HL-60 (cell line): ENCODE data around the gene PCSK2.

Source experiments
- DNase-seq, 2 experiments: peaks; one replicate each; pipeline ENCODE4 v3.0.0-alpha.2; 2010 to 2020; ENCODE audit warnings: low read depth in 1 of 2, low spot score in 1 of 2
- H3K27ac ChIP-seq: fragments of 250-450 bp; sonication (Bioruptor Pico); replicated peaks from 2 replicates; pipeline ENCODE4 v1.5.1; 2020; ENCODE audit warnings: mild to moderate bottlenecking, moderate library complexity
- H3K27me3 ChIP-seq: fragments of 250-450 bp; sonication (Bioruptor Pico); 2 replicates; pipeline ENCODE4 v1.5.1; 2021; ENCODE audit warnings: mild to moderate bottlenecking, moderate library complexity; ENCODE audit not compliant: insufficient read depth, poor library complexity, severe bottlenecking
- H3K4me3 ChIP-seq: replicated peaks from 2 replicates; pipeline ENCODE4 v1.5.1; 2011; ENCODE audit warnings: mild to moderate bottlenecking, control low read depth, low read length; ENCODE audit not compliant: insufficient read depth
- CTCF ChIP-seq: IDR thresholded peaks from one replicate; pipeline ENCODE4 v1.5.1; 2011; ENCODE audit warnings: low read length, control low read depth, inconsistent platforms; ENCODE audit not compliant: insufficient read depth
- GABPA ChIP-seq: IDR thresholded peaks from 2 replicates; pipeline ENCODE4 v1.6.1; 2012; ENCODE audit warnings: low read depth
- POLR2AphosphoS5 ChIP-seq: IDR thresholded peaks from 2 replicates; pipeline ENCODE4 v1.6.1; 2012; ENCODE audit warnings: low read depth
- REST ChIP-seq: IDR thresholded peaks from 2 replicates; pipeline ENCODE4 v1.6.1; 2012; ENCODE audit warnings: low read depth; ENCODE audit not compliant: insufficient replicate concordance
- SPI1 ChIP-seq: IDR thresholded peaks from 2 replicates; pipeline ENCODE4 v1.6.1; 2012; ENCODE audit warnings: low read depth, mild to moderate bottlenecking, borderline replicate concordance

Gene PCSK2

GRCh38 chr20:17419479-17420041 lies 192.7 kb downstream of the PCSK2 start:
- Histone ChIP-seq H3K27me3 (peaks cover 3% of the 10 kb centered on the region), H3K27ac (no peak overlapping the region), H3K4me3 (no peak overlapping the region)
- DNase-seq: no peak
- TF ChIP-seq CTCF (no peak), GABPA (no peak), REST (no peak), POLR2AphosphoS5 (no peak), SPI1 (no peak)

- DNase-seq: no peak
- TF ChIP-seq CTCF (no peak), GABPA (no peak), SPI1 (no peak), POLR2AphosphoS5 (no peak), REST (no peak)
- Histone ChIP-seq H3K27me3 (peaks cover 3% of the 10 kb centered on the region), H3K4me3 (no peak overlapping the region), H3K27ac (no peak overlapping the region)
Observed at GRCh38 chr20:17421493-17421892, 194.7 kb downstream of the PCSK2 start.

- no peak for TF ChIP-seq SPI1
- TF ChIP-seq GABPA: no peak
- TF ChIP-seq CTCF: no peak
- no peak for TF ChIP-seq REST
- no peak for TF ChIP-seq POLR2AphosphoS5
- Histone ChIP-seq H3K27me3 (no peaks in the 10 kb centered on the region), H3K27ac (no peak overlapping the region), H3K4me3 (no peak overlapping the region)
- no peak for DNase-seq
Observed at GRCh38 chr20:17423782-17424181, 196.9 kb downstream of the PCSK2 start.
